H1 (cell line): ENCODE data around the gene CLDN3. TPM values are rescaled to one million over a fixed set of nuclear protein-coding genes. Genes with fewer than 3 reads are reported as not detected.

Source experiments
- polyA plus RNA-seq, 7 experiments: library from polyadenylated mRNA; depleted of rRNA in 3 of 7; stranded (reverse) in 5 of 7; unstranded in 2 of 7; fragments of >200 nt in 5 of 7; fragments of 200-250 nt in 2 of 7; gene quantifications; 1 replicate in 5 of 7; 2 replicates in 1 of 7; 4 replicates in 1 of 7; pipeline versions ENCODE4 v1.2.1 to v1.2.3, GENCODE V29; 2011 to 2013; ENCODE audit warnings: missing spikeins in 2 of 7, mixed read lengths in 2 of 7
- total RNA-seq: library from RNA; stranded (reverse); fragmentation: NEBNext Ultra II Directional; extraction: Animal tissue kit (Norgen Biotek cat#: 25700); gene quantifications from 2 replicates; pipeline ENCODE4 v1.2.1, GENCODE V29; 2021
- TF ChIP-seq, protein P1 (sequence below), 3 experiments: IDR thresholded peaks; 1 replicate in 2 of 3; 2 replicates in 1 of 3; pipeline versions ENCODE4 v1.5.1 to v1.6.1; 2011; ENCODE audit warnings: low read length in 3 of 3, mild to moderate bottlenecking in 3 of 3, inconsistent platforms in 2 of 3, low read depth in 1 of 3, moderate library complexity in 1 of 3; ENCODE audit not compliant: insufficient read depth in 1 of 3; ENCODE audit errors: control extremely low read depth in 1 of 3

Gene CLDN3
- total and polyA plus RNA-seq, 2 of the 8 experiments (the other 6 are each of a cell fraction or from before 2014, with no cell fraction given), result 19.1 to 65.2 TPM

DNA sequence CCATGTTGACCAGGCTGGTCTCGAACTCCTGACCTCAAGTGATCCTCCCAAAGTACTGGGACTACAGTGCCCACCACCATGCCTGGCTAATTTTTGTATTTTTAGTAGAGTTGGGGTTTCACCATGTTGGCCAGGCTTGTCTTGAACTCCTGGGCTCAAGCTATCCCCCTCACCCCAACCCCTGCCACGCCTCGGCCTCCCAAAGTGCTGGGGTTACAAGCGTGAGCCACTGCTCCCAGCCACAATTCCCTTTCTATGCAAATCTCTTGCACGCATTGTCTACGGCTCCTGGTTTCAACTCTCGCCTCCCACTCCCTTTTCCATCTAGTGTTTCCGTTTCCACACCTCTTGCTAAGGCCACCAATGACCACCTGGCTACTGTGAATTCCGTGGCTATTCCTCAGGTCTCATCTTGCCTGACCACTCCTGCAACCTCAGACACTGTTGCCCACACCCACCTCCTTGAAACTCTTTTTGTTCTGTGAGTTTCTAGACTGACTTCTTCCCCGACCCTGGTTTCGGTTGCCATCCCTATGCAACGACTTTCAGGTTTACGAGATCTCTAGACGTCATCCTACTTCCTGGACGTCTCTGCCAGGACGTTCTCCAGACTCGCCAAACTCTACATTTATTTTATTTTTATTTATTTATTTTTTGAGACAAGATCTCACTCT, 3.4 kb downstream of the CLDN3 start (continued):
- TF ChIP-seq, protein P1, sequence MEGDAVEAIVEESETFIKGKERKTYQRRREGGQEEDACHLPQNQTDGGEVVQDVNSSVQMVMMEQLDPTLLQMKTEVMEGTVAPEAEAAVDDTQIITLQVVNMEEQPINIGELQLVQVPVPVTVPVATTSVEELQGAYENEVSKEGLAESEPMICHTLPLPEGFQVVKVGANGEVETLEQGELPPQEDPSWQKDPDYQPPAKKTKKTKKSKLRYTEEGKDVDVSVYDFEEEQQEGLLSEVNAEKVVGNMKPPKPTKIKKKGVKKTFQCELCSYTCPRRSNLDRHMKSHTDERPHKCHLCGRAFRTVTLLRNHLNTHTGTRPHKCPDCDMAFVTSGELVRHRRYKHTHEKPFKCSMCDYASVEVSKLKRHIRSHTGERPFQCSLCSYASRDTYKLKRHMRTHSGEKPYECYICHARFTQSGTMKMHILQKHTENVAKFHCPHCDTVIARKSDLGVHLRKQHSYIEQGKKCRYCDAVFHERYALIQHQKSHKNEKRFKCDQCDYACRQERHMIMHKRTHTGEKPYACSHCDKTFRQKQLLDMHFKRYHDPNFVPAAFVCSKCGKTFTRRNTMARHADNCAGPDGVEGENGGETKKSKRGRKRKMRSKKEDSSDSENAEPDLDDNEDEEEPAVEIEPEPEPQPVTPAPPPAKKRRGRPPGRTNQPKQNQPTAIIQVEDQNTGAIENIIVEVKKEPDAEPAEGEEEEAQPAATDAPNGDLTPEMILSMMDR (IDR thresholded peaks at IDR 0.05; ENCODE audit: control extremely low read depth in 1 of 3, insufficient read depth in 1 of 3, low read depth in 1 of 3, low read length in 3 of 3), result no peak
